Suprapubic skin (tissue), 3 donors: ENCODE data around the gene SLC38A1.

ENCODE experiments used
- EP300 ChIP-seq: sonication (generic); formaldehyde crosslinking; IDR thresholded peaks from one replicate; pipeline ENCODE4 v1.6.1; 2017; ENCODE audit warnings: antibody characterized with exemption
- POLR2A ChIP-seq, 2 donors: fragments of 450-650 bp; IDR thresholded peaks; one replicate each; pipeline ENCODE4 v1.6.1; 2017; ENCODE audit warnings: antibody characterized with exemption in 2 of 2, mild to moderate bottlenecking in 2 of 2, moderate library complexity in 2 of 2
- TF ChIP-seq, protein P1 (sequence below), 2 donors: fragments of 200-600 bp in 1 of 2; fragments of 450-650 bp in 1 of 2; sonication (generic) in 1 of 2; IDR thresholded peaks; one replicate each; pipeline ENCODE4 v1.5.1; 2016 to 2019; ENCODE audit warnings: antibody characterized with exemption in 2 of 2, mild to moderate bottlenecking in 1 of 2, moderate library complexity in 1 of 2

DNA sequence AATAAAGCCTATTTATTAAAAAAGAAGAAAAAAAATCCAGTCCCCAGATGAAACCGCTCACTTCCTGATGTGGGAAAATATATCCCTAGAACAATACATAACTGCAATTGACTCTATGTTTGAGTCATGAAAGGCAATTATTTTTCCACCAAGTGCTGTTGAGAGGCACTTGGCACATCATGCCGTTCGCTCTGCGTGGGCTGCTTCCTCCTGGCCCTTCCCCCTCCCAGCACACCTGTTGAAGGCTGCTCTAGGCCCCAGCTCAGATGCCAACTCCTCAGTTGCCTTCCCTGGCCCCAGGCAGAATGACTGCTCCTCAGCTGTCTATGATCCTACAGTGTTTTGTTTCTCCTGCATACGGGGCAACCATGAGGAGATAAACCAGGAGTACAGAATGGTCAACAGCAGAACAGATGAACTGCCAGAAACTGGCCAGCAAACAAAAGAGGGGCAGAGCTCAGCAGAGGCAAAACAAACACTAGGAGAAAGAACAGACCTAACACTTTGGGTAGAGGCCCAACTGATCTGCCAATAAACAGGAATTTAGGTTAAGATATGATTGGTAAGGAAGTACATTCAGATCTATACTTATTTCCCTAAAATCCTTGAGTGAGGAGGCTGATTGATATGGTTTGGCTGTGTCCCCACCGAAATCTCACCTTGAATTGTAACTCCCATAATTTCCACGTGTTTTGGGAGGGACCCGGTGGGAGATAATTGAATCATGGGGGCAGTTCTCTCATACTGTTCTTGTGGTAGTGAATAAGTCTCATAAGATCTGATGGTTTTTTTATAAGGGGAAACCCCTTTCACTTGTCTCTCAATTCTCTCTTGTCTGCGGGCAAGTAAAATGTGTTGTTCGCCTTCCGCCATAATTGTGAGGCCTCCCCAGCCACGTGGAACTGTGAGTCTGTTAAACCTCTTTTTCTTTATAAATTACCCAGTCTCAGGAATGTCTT lies 58.6 kb downstream of the SLC38A1 start:
- TF ChIP-seq POLR2A (IDR thresholded peaks at IDR 0.05) (no peak), EP300 (no peak)
- TF ChIP-seq, protein P1, sequence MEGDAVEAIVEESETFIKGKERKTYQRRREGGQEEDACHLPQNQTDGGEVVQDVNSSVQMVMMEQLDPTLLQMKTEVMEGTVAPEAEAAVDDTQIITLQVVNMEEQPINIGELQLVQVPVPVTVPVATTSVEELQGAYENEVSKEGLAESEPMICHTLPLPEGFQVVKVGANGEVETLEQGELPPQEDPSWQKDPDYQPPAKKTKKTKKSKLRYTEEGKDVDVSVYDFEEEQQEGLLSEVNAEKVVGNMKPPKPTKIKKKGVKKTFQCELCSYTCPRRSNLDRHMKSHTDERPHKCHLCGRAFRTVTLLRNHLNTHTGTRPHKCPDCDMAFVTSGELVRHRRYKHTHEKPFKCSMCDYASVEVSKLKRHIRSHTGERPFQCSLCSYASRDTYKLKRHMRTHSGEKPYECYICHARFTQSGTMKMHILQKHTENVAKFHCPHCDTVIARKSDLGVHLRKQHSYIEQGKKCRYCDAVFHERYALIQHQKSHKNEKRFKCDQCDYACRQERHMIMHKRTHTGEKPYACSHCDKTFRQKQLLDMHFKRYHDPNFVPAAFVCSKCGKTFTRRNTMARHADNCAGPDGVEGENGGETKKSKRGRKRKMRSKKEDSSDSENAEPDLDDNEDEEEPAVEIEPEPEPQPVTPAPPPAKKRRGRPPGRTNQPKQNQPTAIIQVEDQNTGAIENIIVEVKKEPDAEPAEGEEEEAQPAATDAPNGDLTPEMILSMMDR (IDR thresholded peaks at IDR 0.05), result no peak
